GM19239 (cell line): ENCODE data around the gene PARP6.
A peak's percentile ranks its signal among the peaks of the same experiment; 100 is the strongest.

Experiments used
- DNase-seq: peaks from one replicate; pipeline ENCODE4 v3.0.0; 2011; ENCODE audit warnings: low spot score; ENCODE audit not compliant: insufficient read length
- FAIRE-seq: peaks from 2 replicates; lab custom pipeline; 2011; peaks lifted over from hg19 to GRCh38; lab: Jason Lieb, UNC

PARP6 gene

GRCh38 chr15:72202801-72203506 is 69.4 kb downstream of the PARP6 start:
- FAIRE-seq (no peak), DNase-seq (no peak)

- DNase-seq (no peak), FAIRE-seq (no peak)
These were observed 70.1 kb downstream of the PARP6 start for GRCh38 chr15:72202302-72202701.

GRCh38 chr15:72201391-72201921 is 70.9 kb downstream of the PARP6 start:
- FAIRE-seq = no peak
- no peak for DNase-seq

DNA sequence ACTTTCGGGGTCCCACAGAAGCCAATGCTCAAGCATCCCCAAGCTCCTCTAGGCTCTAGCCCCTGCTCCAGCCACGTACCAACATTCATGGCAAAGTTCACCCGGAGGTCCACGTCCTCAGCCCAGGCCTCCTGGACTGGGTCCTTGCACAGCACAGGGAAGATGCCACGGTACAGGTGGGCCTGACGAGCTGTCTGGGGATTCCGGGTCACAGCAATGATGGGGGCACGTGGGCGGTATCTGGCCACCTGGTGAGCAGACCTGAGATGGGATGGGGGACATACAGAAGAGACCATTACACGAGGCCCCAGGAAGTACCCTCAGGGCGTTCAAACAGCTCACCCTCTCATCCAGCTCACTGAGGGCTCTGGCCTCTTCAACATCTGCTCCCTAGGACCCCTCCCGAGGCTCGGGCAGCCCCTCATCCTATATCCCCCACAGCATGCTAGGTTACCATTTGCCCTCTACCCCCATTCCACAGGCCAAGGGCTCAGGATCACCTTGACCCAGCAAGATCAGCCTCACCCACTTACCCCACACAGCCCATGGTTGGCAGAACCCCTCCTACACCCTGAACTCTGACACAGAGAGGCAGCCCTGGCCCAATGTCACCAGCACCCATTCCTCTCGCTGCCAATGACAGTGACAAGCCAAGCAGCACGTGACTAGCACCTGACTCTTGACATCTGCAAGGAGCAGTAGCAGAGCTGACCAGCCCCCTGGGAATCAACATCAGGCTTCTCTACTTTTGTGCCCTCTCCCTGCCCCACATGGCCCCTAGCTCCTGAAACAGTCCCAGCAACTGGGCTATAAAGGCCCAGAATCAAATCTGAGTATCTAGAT is 71.7 kb downstream of the PARP6 start:
- no peak for FAIRE-seq
- DNase-seq = no peak

GRCh38 chr15:72199721-72200212 is 72.6 kb downstream of the PARP6 start:
- FAIRE-seq (peak; percentile 88), DNase-seq (peak; percentile 89)

DNA sequence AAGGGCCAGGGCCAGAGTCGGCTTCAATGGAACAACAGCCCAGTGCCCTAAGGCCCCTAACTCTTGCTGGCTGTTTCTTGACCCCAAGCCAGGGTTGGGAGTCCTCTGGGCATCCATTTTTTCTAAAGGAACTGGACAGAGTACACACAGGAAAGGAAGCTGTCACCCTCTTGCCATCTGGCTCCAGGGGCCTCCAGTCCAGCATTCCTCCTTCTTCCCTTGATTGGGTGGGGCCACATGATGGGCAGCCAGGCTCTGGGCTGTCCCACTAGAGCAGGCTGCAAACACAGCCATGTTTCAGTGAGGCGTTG is 73.2 kb downstream of the PARP6 start:
- no peak for DNase-seq

GRCh38 chr15:72198356-72199204 is 73.8 kb downstream of the PARP6 start:
- FAIRE-seq (no peak), DNase-seq (no peak)

More for the DNA sequence above, 73.2 kb downstream of the PARP6 start:
- no peak for FAIRE-seq

DNA sequence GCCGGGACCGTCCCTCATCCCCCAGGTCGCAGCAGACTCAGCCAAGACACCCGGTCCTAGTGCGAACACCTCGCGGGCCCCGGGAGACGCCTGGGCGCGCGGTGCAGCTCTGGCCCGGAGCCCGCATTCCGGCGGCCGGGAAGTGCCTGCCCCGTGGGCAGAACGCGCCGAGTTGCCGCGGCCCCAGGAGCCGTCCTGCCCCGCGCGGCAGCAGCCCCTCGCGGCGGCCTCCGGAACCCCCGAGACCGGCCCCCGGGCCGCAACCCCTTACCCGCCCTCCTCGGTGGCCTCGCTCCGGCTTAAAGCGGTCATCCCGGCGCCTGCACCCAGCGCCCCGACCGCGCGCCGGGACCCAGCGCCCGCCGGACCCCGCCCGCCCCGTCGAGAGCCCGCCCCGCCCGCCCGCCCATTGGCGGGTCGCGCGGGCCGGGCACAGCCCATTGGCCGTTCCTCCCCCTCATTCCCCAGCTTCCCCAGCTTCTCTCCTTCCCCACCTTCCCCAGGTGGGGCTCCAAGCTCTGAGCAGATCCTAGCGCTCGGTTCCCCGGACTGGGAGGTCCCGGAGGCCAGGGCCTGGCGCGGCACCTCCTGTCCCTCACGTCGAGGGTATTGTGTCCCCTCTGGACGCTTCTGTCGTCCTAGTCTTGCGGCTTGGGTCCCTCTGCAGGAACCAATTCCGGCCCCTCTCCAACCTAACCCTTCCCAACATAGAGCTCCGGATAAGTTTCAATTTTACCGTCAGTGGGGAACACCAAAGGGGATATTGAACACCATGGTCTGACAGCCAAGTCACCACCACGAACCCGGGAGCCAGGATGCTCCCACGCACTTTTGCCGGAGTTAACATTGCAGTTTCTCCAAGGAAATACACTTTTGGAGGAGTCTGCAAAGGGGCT is 74.6 kb downstream of the PARP6 start, which contains the start of gene GRAMD2A:
Gene GRAMD2A (minus strand): TSS at position 328 of the 896 bp plus-strand sequence.
- DNase-seq = peak; percentile 75

DNA sequence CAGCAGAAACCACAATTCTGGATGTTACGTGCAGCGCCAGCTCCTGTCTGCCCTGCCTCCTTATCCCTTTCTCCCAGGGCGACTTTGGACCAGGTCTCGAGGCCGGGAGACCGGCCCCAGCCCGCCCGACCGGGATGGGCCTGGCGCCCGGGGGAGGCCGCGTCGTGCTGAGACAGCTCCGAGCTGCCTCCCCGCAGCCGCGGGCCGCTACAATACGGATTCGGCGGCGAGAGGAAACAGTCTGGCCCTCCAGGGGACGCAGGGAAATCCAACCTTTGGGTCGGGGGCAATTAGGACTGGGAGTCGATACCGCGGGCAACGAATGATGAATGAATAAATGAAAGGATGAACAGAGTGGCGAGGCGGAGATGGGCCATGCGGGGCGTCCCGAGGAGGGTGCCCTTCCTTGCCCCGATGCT is 75.3 kb downstream of the PARP6 start:
- no peak for FAIRE-seq
- no peak for DNase-seq

More for the DNA sequence above, 74.6 kb downstream of the PARP6 start, which contains the start of gene GRAMD2A:
- no peak for FAIRE-seq

GRCh38 chr15:72196409-72197040 is 75.8 kb downstream of the PARP6 start:
- DNase-seq (no peak), FAIRE-seq (no peak)

GRCh38 chr15:72195101-72195511 is 77.2 kb downstream of the PARP6 start:
- DNase-seq = no peak
- no peak for FAIRE-seq

DNA sequence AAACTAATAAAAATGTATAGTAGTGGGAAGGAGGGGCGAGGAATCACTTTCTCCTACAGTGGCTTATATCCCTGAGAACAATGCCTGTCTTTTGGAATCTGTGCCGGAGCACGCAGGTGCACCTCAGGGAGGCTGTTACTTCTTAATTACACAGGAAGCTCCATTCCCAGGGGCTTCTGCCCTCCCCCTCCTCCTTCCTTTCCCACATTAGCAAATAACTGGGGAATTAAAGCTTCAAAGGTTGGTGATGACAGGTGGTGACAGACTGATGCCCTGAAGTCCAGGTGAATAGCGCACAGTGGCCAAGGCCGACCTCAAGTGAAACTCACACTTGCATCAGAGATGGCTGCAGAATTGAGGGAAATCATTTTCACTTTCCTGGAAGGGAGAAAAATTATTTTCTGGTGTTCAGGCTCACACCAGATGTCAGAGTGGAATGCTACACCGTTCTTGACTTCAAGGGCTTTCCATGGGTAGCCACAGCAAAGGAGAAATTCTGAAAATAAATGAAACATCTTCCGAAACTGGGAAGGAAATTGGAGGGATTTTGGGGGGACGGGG is 78.4 kb downstream of the PARP6 start:
- FAIRE-seq (no peak), DNase-seq (no peak)

DNA sequence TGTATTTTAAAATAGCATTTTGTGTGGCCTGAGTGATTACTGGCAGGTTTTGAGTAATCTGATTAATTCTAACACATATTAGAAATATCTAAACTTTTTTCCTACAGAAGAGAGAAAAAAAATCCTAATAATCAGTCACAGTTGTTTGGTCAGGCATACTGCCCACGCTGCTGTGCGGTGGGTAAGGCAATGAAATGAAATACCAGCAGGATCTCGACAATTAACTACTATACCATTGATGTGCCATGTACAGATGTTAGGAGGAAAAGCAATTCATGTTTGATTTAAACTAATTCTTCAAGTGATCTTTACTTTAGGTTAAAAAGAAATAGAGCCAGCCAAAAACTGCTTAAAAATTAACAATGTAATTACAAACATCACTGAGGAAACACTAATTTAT is 79.9 kb downstream of the PARP6 start:
- DNase-seq = no peak
- FAIRE-seq = no peak
